GM18511 (cell line): ENCODE data around the gene ODF2.
"Not testable (repeated sequence)": the region's sequence is repeated elsewhere in the genome, so short reads cannot be mapped to it uniquely, and the experiment has no call there.

Experiments used
- ATAC-seq: cut with Tn5 transposase; IDR thresholded peaks from one replicate; pipeline ENCODE4 v1.9.1; 2021; ENCODE audit warnings: mild to moderate bottlenecking, moderate library complexity; ENCODE audit not compliant: unreplicated experiment

Gene ODF2

GRCh38 chr9:128481561-128481960, 25.8 kb downstream of the ODF2 start:
- ATAC-seq = no peak

- ATAC-seq = no peak
These were observed 26.4 kb downstream of the ODF2 start for GRCh38 chr9:128482186-128482585.

GRCh38 chr9:128484686-128485413, 29.0 kb downstream of the ODF2 start:
- no peak for ATAC-seq

GRCh38 chr9:128485414-128485855, 29.6 kb downstream of the ODF2 start:
- no peak for ATAC-seq

GRCh38 chr9:128486201-128486600, 30.4 kb downstream of the ODF2 start:
- no peak for ATAC-seq

GRCh38 chr9:128493424-128493823, 37.6 kb downstream of the ODF2 start:
- ATAC-seq = no peak

- no peak for ATAC-seq
These were observed 38.4 kb downstream of the ODF2 start for GRCh38 chr9:128494108-128494745.

GRCh38 chr9:128494746-128495129, 38.9 kb downstream of the ODF2 start:
- ATAC-seq = no peak

GRCh38 chr9:128495296-128495695, 39.5 kb downstream of the ODF2 start:
- ATAC-seq = no peak

- ATAC-seq = no peak
These were observed 40.1 kb downstream of the ODF2 start for GRCh38 chr9:128495804-128496417.

- ATAC-seq = no peak
These were observed 42.2 kb downstream of the ODF2 start for GRCh38 chr9:128497824-128498610.

GRCh38 chr9:128498911-128499310, 43.1 kb downstream of the ODF2 start:
- ATAC-seq = no peak

- ATAC-seq = no peak
These were observed 44.1 kb downstream of the ODF2 start for GRCh38 chr9:128499920-128500319.

- ATAC-seq = not testable (repeated sequence)
These were observed 47.6 kb downstream of the ODF2 start for GRCh38 chr9:128503415-128503825.

- ATAC-seq = no peak
These were observed 48.1 kb downstream of the ODF2 start for GRCh38 chr9:128503870-128504269.

GRCh38 chr9:128504485-128505413, 48.9 kb downstream of the ODF2 start, which contains the start of gene GLE1:
Gene GLE1 (plus strand): TSS chr9:128504719. CDS start chr9:128504806, 87 bp downstream.
- ATAC-seq = peak; percentile 90

- no peak for ATAC-seq
These were observed 49.6 kb downstream of the ODF2 start for GRCh38 chr9:128505414-128505765.

GRCh38 chr9:128505906-128506305, 50.1 kb downstream of the ODF2 start:
- not testable (repeated sequence) for ATAC-seq

GRCh38 chr9:128512820-128513219, 57.0 kb downstream of the ODF2 start:
- no peak for ATAC-seq

- ATAC-seq = no peak
These were observed 66.2 kb downstream of the ODF2 start for GRCh38 chr9:128521956-128522355.
